OCI-LY3 (cell line): ENCODE data around the gene GYPB.
"Not testable (repeated sequence)": the region's sequence is repeated elsewhere in the genome, so short reads cannot be mapped to it uniquely, and the experiment has no call there.

Experiments used
- H2AFZ ChIP-seq: fragments of 200-600, 300-600 bp; shearing (Covaris generic); 2 replicates; pipeline ENCODE4 v1.6.0; 2014; ENCODE audit warnings: antibody characterized with exemption, low read depth, low read length
- H3K27ac ChIP-seq: fragments of 200-600, 300-600 bp; sonication (generic); 2 replicates; pipeline ENCODE4 v1.5.1; 2014; ENCODE audit warnings: mild to moderate bottlenecking, low read length, moderate library complexity, mixed read lengths
- H3K27me3 ChIP-seq: fragments of 200-600, 300-600 bp; sonication (generic); 2 replicates; pipeline ENCODE4 v1.6.1; 2014; ENCODE audit warnings: low read depth, low read length, mixed read lengths
- H3K36me3 ChIP-seq: fragments of 200-600, 300-600 bp; sonication (generic); replicated peaks from 2 replicates; pipeline ENCODE3; 2014; ENCODE audit warnings: low read depth, low read length, mixed read lengths
- H3K4me1 ChIP-seq: fragments of 300-600, 200-600 bp; sonication (generic); 2 replicates; pipeline ENCODE4 v1.6.1; 2014; ENCODE audit warnings: low read length, mixed read lengths
- H3K4me2 ChIP-seq: fragments of 200-600, 300-600 bp; sonication (generic); 2 replicates; pipeline ENCODE4 v1.6.1; 2014; ENCODE audit warnings: low read length, mixed read lengths
- H3K4me3 ChIP-seq: fragments of 300-600, 200-600 bp; sonication (generic); 2 replicates; pipeline ENCODE4 v1.5.1; 2014; ENCODE audit warnings: antibody characterized with exemption, mild to moderate bottlenecking, low read length, moderate library complexity
- H3K79me2 ChIP-seq: fragments of 300-600, 200-600 bp; shearing (Covaris generic); 2 replicates; pipeline ENCODE4 v1.6.1; 2014; ENCODE audit warnings: mild to moderate bottlenecking, low read length, mixed read lengths
- H3K9ac ChIP-seq: fragments of 300-600, 200-600 bp; shearing (Covaris generic); 2 replicates; pipeline ENCODE4 v1.6.0; 2014; ENCODE audit warnings: mild to moderate bottlenecking, low read length, moderate library complexity
- H3K9me3 ChIP-seq: fragments of 200-600, 300-600 bp; shearing (Covaris generic); 2 replicates; pipeline ENCODE4 v1.6.1; 2014; ENCODE audit warnings: low read length, mixed read lengths; ENCODE audit not compliant: insufficient read depth
- H4K20me1 ChIP-seq: fragments of 200-600, 300-600 bp; sonication (generic); 2 replicates; pipeline ENCODE4 v1.6.1; 2016; ENCODE audit warnings: low read length, mixed read lengths; ENCODE audit not compliant: insufficient read depth

Gene GYPB

DNA sequence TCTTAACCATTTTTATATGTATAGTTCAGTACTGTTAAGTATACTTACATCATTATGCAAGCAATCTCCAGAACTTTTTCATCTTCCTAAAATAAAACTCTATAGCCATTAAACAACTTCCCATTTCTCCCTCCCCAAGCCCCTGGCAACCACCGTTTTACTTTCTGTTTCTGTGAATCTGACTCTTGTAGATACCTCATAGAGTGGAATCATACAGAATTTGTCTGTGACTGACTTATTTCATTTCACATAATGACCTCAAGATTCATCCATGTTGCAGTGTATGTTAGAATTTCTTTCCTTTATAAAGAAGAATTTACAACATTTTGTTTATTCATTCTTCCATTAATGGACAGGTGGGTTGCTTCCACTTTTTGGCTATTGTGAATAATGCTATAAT is 13.4 kb upstream of the GYPB start:
- not testable (repeated sequence) for H3K4me1 ChIP-seq, H3K9ac ChIP-seq, H4K20me1 ChIP-seq, H2AFZ ChIP-seq, H3K27me3 ChIP-seq, H3K27ac ChIP-seq, H3K4me2 ChIP-seq, H3K9me3 ChIP-seq, H3K4me3 ChIP-seq, H3K79me2 ChIP-seq, H3K36me3 ChIP-seq

DNA sequence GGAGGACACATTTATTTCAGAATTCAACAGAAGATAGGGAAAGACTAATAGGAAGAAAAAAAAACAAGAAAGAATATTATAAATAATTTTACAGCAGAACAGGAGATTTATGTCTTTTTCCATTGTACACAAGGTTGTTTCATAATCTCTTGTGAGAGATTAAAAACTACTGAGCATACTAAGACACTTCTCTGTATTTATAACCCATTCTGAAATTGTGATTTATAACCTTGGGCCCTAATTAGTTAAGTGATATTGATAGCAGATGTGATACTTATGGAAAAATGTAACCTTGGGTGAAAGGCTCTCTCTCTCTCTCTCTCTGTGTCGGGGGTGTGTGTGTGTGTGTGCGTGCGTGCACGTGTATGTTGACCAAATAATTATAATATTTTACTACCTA is 12.7 kb upstream of the GYPB start:
- not testable (repeated sequence) for H3K27ac ChIP-seq, H3K4me2 ChIP-seq, H4K20me1 ChIP-seq, H2AFZ ChIP-seq, H3K4me1 ChIP-seq, H3K36me3 ChIP-seq, H3K27me3 ChIP-seq, H3K9me3 ChIP-seq, H3K9ac ChIP-seq, H3K4me3 ChIP-seq, H3K79me2 ChIP-seq

DNA sequence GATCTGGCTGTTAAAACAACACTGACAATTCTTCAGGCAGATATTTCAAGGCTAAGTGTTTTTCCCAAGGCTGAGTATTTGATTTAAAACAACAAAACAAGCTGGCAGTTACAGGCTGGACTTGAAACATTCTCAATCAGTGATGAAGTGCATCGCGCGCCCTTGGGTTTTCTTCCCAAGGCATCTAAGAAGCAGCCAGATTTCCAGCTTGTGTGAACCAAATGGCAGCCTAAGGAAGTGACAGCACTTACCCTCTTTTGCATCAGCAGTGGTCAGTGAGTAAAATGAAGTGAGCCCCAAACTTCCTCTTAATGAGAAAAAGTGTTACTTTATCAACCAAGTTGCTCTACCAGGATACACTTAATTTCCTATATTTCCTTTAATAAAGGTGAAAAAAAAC is 12.2 kb upstream of the GYPB start:
- H3K9ac ChIP-seq, H4K20me1 ChIP-seq, H3K4me3 ChIP-seq, H3K9me3 ChIP-seq, H3K4me1 ChIP-seq, H3K36me3 ChIP-seq, H3K27ac ChIP-seq, H3K79me2 ChIP-seq, H3K27me3 ChIP-seq, H3K4me2 ChIP-seq, H2AFZ ChIP-seq: not testable (repeated sequence)

DNA sequence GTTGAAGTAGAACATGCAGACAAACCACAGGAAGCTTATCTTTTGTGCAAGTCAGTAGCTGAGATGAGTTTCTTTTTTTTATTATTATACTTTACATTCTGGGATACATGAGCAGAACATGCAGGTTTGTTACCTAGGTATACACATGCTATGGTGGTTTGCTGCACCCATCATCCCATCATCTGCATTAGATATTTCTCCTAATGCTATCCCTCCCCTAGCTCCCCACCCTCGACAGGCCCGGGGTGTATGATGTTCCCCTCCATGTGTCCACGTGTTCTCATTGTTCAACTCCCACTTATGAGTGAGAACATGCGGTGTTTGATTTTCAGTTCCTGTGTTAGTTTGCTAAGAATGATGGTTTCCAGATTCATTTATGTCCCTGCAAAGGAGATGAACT is 11.5 kb upstream of the GYPB start:
- not testable (repeated sequence) for H3K9me3 ChIP-seq, H2AFZ ChIP-seq, H3K4me3 ChIP-seq, H4K20me1 ChIP-seq, H3K9ac ChIP-seq, H3K4me2 ChIP-seq, H3K27me3 ChIP-seq, H3K4me1 ChIP-seq, H3K79me2 ChIP-seq, H3K36me3 ChIP-seq, H3K27ac ChIP-seq

DNA sequence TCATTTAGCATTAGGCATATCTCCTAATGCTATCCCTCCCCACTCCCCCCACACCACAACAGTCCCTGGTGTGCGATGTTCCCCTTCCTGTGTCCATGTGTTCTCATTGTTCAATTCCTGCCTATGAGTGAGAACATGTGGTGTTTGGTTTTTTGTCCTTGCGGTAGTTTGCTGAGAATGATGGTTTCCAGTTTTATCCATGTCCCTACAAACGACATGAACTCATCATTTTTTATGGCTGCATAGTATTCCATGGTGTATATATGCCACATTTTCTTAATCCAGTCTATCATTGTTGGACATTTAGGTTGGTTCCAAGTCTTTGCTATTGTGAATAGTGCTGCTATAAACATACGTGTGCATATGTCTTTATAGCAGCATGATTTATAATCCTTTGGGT is 7.5 kb upstream of the GYPB start:
- not testable (repeated sequence) for H3K9ac ChIP-seq, H3K27ac ChIP-seq, H3K4me1 ChIP-seq, H3K79me2 ChIP-seq, H3K9me3 ChIP-seq, H3K4me3 ChIP-seq, H3K36me3 ChIP-seq, H3K4me2 ChIP-seq, H3K27me3 ChIP-seq, H4K20me1 ChIP-seq, H2AFZ ChIP-seq

DNA sequence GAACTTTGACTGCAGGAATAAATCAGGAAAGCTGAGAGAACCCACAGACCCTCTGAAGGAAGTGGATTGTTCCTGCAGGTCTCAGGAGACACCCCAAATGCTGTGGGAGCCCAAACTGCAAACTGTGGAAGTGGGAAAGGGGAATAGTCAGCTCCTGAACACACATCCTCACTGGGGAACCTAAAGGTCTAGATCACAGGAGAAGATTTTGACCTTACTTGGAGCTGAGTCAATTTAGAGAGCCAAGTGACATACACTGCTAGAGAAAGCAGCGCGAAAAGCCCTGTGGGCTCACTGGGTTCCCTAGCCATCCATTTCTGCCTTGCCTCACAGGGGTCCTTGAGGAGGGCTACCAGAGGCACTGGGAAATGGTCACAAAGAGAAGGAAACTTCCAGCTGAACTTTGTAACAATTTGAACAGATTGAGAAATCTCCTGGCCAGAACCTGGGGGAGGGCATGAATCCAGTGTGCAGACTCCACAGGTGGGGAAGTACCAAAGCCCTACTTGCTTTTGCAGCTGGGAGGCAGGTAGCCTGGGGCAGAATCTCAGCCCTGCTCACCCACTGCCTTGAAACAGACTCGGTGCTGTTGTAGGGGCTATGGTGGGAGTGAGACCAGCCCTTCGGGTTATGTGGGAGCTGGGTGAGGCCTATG is 5.3 kb upstream of the GYPB start:
- H3K9me3 ChIP-seq, H4K20me1 ChIP-seq, H3K4me2 ChIP-seq, H3K9ac ChIP-seq, H3K27ac ChIP-seq, H3K4me1 ChIP-seq, H3K79me2 ChIP-seq, H3K4me3 ChIP-seq, H3K27me3 ChIP-seq, H2AFZ ChIP-seq, H3K36me3 ChIP-seq: not testable (repeated sequence)

DNA sequence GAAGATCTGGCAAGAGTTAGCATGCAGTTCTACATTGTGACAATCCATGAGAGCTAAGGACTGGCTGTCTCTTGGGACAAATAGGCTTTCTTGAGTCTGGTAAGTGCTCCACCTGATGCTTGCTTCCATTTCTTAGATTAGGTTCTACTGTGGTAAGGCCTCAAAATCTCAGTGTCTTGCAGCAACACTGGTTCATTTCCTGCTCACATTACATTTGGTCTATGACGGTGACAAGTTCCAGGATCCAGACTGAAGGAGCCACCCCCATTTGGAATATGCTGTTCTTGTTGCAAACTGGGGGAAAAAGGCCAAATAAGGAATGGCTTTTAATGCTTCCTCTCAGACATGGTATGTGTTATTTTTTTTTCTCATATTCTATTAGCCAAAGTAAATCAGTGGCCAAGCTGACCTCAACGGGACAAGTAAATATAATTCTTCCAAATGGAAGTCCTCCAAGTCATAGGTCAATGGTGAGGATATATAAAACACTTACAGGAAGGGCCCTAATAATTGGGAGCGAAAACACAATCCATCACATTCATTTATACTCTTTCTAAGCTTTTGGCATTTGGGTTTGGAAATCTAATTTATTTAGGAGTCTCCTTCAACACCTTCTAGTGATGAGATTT is 3.7 kb upstream of the GYPB start:
- not testable (repeated sequence) for H3K9ac ChIP-seq, H3K27me3 ChIP-seq, H4K20me1 ChIP-seq, H3K36me3 ChIP-seq, H3K4me2 ChIP-seq, H3K4me1 ChIP-seq, H3K27ac ChIP-seq, H3K9me3 ChIP-seq, H2AFZ ChIP-seq, H3K79me2 ChIP-seq, H3K4me3 ChIP-seq
